SK-N-SH treated with all-trans-retinoic acid at 6 μM for 48 hours (cell line): ENCODE data around the gene TCEA3.

Source experiments
- ARNTL ChIP-seq: fragments of 450-650 bp; formaldehyde crosslinking; IDR thresholded peaks from 2 replicates; pipeline ENCODE4 v1.5.0; 2020; ENCODE audit warnings: low read depth, mild to moderate bottlenecking, moderate library complexity, borderline replicate concordance
- BACH2 ChIP-seq: fragments of 250-450 bp; sonication (Bioruptor Pico); IDR thresholded peaks from 2 replicates; pipeline ENCODE4 v1.9.0; 2021; ENCODE audit warnings: mild to moderate bottlenecking, borderline replicate concordance
- ESRRG ChIP-seq: fragments of 250-450 bp; sonication (Bioruptor Pico); IDR thresholded peaks from 2 replicates; pipeline ENCODE4 v1.6.1; 2021; ENCODE audit warnings: mild to moderate bottlenecking
- GLIS3 ChIP-seq: fragments of 250-450 bp; sonication (Bioruptor Pico); IDR thresholded peaks from 2 replicates; pipeline ENCODE4 v1.5.0; 2020; ENCODE audit warnings: mild to moderate bottlenecking, moderate library complexity
- PPARA ChIP-seq: fragments of 250-450 bp; sonication (Bioruptor Pico); IDR thresholded peaks from 2 replicates; pipeline ENCODE4 v1.5.0; 2020; ENCODE audit warnings: mild to moderate bottlenecking, borderline replicate concordance
- RARB ChIP-seq: fragments of 250-450 bp; sonication (Bioruptor Pico); IDR thresholded peaks from 2 replicates; pipeline ENCODE4 v1.8.0; 2021; ENCODE audit warnings: mild to moderate bottlenecking, moderate library complexity
- SNAI2 ChIP-seq: fragments of 250-450 bp; sonication (Bioruptor Pico); IDR thresholded peaks from 2 replicates; pipeline ENCODE4 v1.5.0; 2020; ENCODE audit warnings: mild to moderate bottlenecking, moderate library complexity
- TCF4 ChIP-seq: fragments of 250-450 bp; sonication (Bioruptor Pico); IDR thresholded peaks from 2 replicates; pipeline ENCODE4 v1.8.0; 2021; ENCODE audit warnings: mild to moderate bottlenecking, moderate library complexity, borderline replicate concordance
- ZFP3 ChIP-seq: fragments of 250-450 bp; sonication (Bioruptor Pico); IDR thresholded peaks from 2 replicates; pipeline ENCODE4 v1.5.0; 2020; ENCODE audit warnings: mild to moderate bottlenecking, moderate library complexity
- ZFP30 ChIP-seq: fragments of 450-650 bp; formaldehyde crosslinking; IDR thresholded peaks from 2 replicates; pipeline ENCODE4 v1.5.0; 2022; ENCODE audit warnings: mild to moderate bottlenecking, moderate library complexity
- ZNF565 ChIP-seq: fragments of 450-650 bp; formaldehyde crosslinking; conservative IDR thresholded peaks from 2 replicates; pipeline ENCODE4 v1.5.0; 2020; ENCODE audit warnings: low read depth, mild to moderate bottlenecking, moderate library complexity
- ZNF70 ChIP-seq: fragments of 450-650 bp; formaldehyde crosslinking; IDR thresholded peaks from 2 replicates; pipeline ENCODE4 v1.5.0; 2020; ENCODE audit warnings: mild to moderate bottlenecking, moderate library complexity
- TF ChIP-seq, protein P1 (sequence below): fragments of 250-450 bp; sonication (Bioruptor Pico); IDR thresholded peaks from 2 replicates; pipeline ENCODE4 v1.5.1; 2020; ENCODE audit warnings: low read depth, mild to moderate bottlenecking, moderate library complexity
- TF ChIP-seq, protein P2 (sequence below): fragments of 250-450 bp; sonication (Bioruptor Pico); IDR thresholded peaks from 2 replicates; pipeline ENCODE4 v1.8.0; 2020; ENCODE audit warnings: mild to moderate bottlenecking, moderate library complexity, borderline replicate concordance

DNA sequence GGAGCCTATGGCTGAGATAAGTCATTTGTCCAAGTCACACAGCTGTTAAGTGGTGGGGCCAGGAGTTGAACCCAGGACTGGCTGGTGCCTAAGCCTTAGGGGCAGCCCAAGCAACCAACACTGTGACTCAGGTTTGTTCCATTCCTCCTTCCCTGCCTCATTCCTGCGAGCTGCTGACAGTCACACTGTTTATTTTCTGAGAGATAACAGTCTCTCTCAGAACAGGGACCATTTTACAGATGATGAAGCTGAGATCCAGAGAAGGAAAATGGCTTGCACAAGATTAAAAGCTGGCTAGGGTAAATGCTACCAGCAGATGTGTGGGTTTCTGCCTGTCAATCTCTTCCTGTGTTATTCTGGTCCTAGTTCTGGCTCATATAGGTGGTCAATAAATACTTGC, 24.3 kb upstream of the TCEA3 start:
- TF ChIP-seq ARNTL (no peak), ZNF565 (CRISPR knock-in tag) (no peak), TCF4 (CRISPR knock-in tag) (no peak), SNAI2 (no peak), RARB (no peak), ZFP3 (CRISPR knock-in tag) (no peak), ZNF70 (CRISPR knock-in tag) (no peak), ZFP30 (CRISPR knock-in tag) (no peak), ESRRG (CRISPR knock-in tag) (no peak), BACH2 (no peak), GLIS3 (CRISPR knock-in tag) (no peak), PPARA (CRISPR knock-in tag) (no peak)
- TF ChIP-seq, protein P1, sequence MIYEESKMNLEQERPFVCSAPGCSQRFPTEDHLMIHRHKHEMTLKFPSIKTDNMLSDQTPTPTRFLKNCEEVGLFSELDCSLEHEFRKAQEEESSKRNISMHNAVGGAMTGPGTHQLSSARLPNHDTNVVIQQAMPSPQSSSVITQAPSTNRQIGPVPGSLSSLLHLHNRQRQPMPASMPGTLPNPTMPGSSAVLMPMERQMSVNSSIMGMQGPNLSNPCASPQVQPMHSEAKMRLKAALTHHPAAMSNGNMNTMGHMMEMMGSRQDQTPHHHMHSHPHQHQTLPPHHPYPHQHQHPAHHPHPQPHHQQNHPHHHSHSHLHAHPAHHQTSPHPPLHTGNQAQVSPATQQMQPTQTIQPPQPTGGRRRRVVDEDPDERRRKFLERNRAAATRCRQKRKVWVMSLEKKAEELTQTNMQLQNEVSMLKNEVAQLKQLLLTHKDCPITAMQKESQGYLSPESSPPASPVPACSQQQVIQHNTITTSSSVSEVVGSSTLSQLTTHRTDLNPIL (CRISPR knock-in tag): no peak
- TF ChIP-seq, protein P2, sequence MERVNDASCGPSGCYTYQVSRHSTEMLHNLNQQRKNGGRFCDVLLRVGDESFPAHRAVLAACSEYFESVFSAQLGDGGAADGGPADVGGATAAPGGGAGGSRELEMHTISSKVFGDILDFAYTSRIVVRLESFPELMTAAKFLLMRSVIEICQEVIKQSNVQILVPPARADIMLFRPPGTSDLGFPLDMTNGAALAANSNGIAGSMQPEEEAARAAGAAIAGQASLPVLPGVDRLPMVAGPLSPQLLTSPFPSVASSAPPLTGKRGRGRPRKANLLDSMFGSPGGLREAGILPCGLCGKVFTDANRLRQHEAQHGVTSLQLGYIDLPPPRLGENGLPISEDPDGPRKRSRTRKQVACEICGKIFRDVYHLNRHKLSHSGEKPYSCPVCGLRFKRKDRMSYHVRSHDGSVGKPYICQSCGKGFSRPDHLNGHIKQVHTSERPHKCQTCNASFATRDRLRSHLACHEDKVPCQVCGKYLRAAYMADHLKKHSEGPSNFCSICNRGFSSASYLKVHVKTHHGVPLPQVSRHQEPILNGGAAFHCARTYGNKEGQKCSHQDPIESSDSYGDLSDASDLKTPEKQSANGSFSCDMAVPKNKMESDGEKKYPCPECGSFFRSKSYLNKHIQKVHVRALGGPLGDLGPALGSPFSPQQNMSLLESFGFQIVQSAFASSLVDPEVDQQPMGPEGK: no peak
